ENCODE data around the gene WASHC2A.
"Not testable (repeated sequence)": the region's sequence is repeated elsewhere in the genome, so short reads cannot be mapped to it uniquely, and the experiment has no call there.

GRCh38 chr10:50052778-50053376, 14.9 kb upstream of the WASHC2A start:
- TF ChIP-seq ATF3 (IDR thresholded peaks at IDR 0.05); CTCF (IDR thresholded peaks at IDR 0.05; ENCODE audit: low read depth, low read length, missing input control); YY1 (IDR thresholded peaks at IDR 0.05); JUND (IDR thresholded peaks at IDR 0.05); ZBTB33 (IDR thresholded peaks at IDR 0.05); MAX (IDR thresholded peaks at IDR 0.05); EGR1 (IDR thresholded peaks at IDR 0.05; ENCODE audit: low read depth in 2 of 2); TAF1 (conservative IDR thresholded peaks at IDR 0.05); FOXA1 (IDR thresholded peaks at IDR 0.05); REST (IDR thresholded peaks at IDR 0.05): not testable (repeated sequence)
